HL-60 (cell line): ENCODE measurements around the gene PSMA1.

ENCODE experiments used
- POLR2AphosphoS5 ChIP-seq: IDR thresholded peaks from 2 replicates; pipeline ENCODE4 v1.6.1; 2012; ENCODE audit warnings: low read depth
- SPI1 ChIP-seq: IDR thresholded peaks from 2 replicates; pipeline ENCODE4 v1.6.1; 2012; ENCODE audit warnings: low read depth, mild to moderate bottlenecking, borderline replicate concordance

DNA sequence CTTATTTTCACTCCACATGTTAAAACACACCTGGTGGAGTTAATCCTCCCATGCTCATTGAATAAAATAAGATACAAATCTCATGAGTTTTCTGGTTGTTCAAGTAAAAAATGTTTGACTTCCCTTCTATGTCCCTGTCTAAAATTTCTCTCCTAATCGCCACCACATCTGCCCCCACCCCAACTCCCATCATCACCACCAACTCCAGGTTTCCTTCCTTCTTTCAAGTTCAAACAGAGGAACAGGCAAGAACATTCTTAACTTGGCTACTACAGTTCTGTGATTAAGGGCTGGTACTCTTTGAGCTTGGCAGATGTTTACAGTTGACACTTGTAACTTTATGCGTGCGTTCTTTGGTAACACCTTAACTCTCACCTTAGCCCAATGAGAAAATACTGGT is 9.1 kb upstream of the PSMA1 start:
- no peak for TF ChIP-seq POLR2AphosphoS5
- TF ChIP-seq SPI1, result no peak
